Activated naive CD4-positive, alpha-beta T cell treated with anti-CD3 and anti-CD28 coated beads for 36 hours (primary cell): ENCODE results near the gene SLC5A11. TPM values are rescaled to one million over a fixed set of nuclear protein-coding genes. Genes with fewer than 3 reads are reported as not detected.

Experiments
- CTCF ChIA-PET: fragments of 350-600 bp; sonication (Branson Sonifier 250); formaldehyde crosslinking; loops from one replicate; lab custom pipeline; 2021; ENCODE audit warnings: antibody characterized with exemption; lab: Charles Lee
- DNase-seq: peaks from one replicate; pipeline ENCODE4 v3.0.0-alpha.2; 2020
- H3K27ac Mint-ChIP-seq: one replicate; pipeline ENCODE4 v1.8.0; 2021; ENCODE audit warnings: mild to moderate bottlenecking, mixed read lengths
- H3K27me3 Mint-ChIP-seq: one replicate; pipeline ENCODE4 v1.8.0; 2021; ENCODE audit warnings: low read depth, mixed read lengths
- H3K36me3 Mint-ChIP-seq: one replicate; pipeline ENCODE4 v1.8.0; 2021; ENCODE audit warnings: low read depth, mixed read lengths
- H3K4me1 Mint-ChIP-seq: one replicate; pipeline ENCODE4 v1.8.0; 2021; ENCODE audit warnings: low read depth, mixed read lengths
- H3K4me3 Mint-ChIP-seq: one replicate; pipeline ENCODE4 v1.8.0; 2021; ENCODE audit warnings: mild to moderate bottlenecking, moderate library complexity, mixed read lengths
- H3K9me3 Mint-ChIP-seq: one replicate; pipeline ENCODE4 v1.8.0; 2021; ENCODE audit warnings: mixed read lengths
- intact Hi-C: fragments of 100-400 bp; cut with micrococcal nuclease; formaldehyde crosslinking; loops from one replicate; pipeline ENCODE4 v1.15.1; 2023
- total RNA-seq, 2 experiments: library from RNA; stranded (reverse); gene quantifications; one replicate each; pipeline ENCODE4 v1.2.3, GENCODE V29; 2021

Gene SLC5A11
- total RNA-seq, 2 experiments from 2014 or later = not detected

DNA sequence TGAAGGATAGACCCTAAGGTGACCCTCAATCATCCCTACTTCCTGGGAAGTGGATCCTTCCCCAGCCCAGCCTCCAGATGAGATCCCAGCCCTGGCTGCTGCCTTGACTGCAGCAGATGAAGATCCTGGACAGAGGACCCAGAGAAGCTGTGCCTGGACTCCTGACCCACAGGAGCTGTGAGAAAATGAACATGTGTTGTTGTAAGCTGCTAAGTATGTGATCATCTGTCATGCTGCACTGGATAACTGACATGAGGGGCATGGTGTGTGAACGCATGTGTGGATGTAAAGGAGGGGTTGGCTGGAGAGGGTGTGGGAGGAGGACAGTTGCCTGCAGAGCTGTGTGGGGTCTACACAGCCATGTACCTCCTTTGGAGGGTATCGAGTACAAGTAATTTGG, 69.3 kb downstream of the SLC5A11 start:
- Mint-ChIP-seq H3K9me3 (no peaks in the 10 kb centered on the region), H3K27me3 (no peaks in the 10 kb centered on the region), H3K4me3 (no peak overlapping the region), H3K4me1 (no peaks in the 10 kb centered on the region), H3K27ac (no peak overlapping the region), H3K36me3 (peaks cover 5% of the 10 kb centered on the region)
- CTCF ChIA-PET = no interaction called here
- intact Hi-C loops = no loop called here
- no peak for DNase-seq

DNA sequence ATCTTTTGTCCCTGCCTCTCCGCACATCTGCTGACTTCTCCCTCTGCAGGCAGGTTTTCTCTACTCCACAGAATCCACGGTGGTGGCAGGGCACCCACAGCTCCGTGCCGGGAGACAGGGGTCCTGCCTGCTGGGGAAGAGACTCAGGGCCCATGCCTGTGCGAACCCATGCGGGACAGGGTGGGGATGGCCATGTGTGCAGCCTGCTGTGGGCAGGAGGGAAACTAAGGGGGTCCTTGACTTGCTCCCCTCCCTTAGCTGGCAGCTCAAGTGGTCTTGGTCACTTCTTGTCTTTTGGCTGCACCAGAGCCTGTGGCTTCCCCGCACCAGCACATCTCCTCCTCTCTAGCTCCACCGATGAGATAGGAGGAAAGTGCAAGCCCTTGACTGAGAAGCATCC, 69.8 kb downstream of the SLC5A11 start:
- intact Hi-C loops = no loop called here
- CTCF ChIA-PET = interaction anchor here (1.4 kb wide), 1 partner anchor 9 kb away, joined by 12 read pairs; no protein-coding TSS in a partner anchor
- H3K4me3 Mint-ChIP-seq = no peak overlapping the region
- no peaks in the 10 kb centered on the region for H3K27me3 Mint-ChIP-seq
- peaks cover 5% of the 10 kb centered on the region for H3K36me3 Mint-ChIP-seq
- no peaks in the 10 kb centered on the region for H3K4me1 Mint-ChIP-seq
- DNase-seq = no peak
- H3K27ac Mint-ChIP-seq = no peak overlapping the region
- no peaks in the 10 kb centered on the region for H3K9me3 Mint-ChIP-seq

GRCh38 chr16:24917236-24917635, 71.5 kb downstream of the SLC5A11 start:
- no peak for DNase-seq
- Mint-ChIP-seq H3K4me1 (no peaks in the 10 kb centered on the region), H3K27ac (no peak overlapping the region), H3K9me3 (no peaks in the 10 kb centered on the region), H3K27me3 (no peaks in the 10 kb centered on the region), H3K36me3 (peaks cover 10% of the 10 kb centered on the region), H3K4me3 (no peak overlapping the region)
- intact Hi-C loops = no loop called here
- CTCF ChIA-PET = no interaction called here

DNA sequence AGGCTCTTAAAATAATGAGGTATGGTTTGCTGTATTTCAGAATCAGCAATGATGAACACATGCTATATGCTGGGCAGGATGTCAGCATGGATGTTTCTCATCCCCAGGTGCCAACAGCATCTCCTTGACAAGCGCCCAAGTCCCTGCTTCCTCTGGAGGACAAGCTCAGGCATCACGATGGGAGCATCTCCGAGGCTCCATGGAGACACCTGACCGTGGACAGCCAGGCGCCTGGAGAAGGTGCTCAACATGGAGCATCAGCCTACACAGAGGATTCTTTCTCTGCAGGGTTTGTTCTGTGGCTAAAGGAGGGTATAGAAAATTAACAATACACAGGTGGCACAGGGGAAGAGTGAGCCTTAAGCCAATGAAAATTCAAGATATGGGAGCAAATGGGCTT, 72.1 kb downstream of the SLC5A11 start:
- DNase-seq = no peak
- Mint-ChIP-seq H3K9me3 (no peaks in the 10 kb centered on the region), H3K27me3 (no peaks in the 10 kb centered on the region), H3K4me3 (no peak overlapping the region), H3K27ac (no peak overlapping the region), H3K4me1 (no peaks in the 10 kb centered on the region), H3K36me3 (peaks cover 13% of the 10 kb centered on the region)
- intact Hi-C loops = no loop called here
- CTCF ChIA-PET = no interaction called here

- no peak for DNase-seq
- Mint-ChIP-seq H3K4me1 (no peaks in the 10 kb centered on the region), H3K36me3 (peaks cover 14% of the 10 kb centered on the region), H3K9me3 (no peaks in the 10 kb centered on the region), H3K27me3 (no peaks in the 10 kb centered on the region), H3K27ac (no peak overlapping the region), H3K4me3 (no peak overlapping the region)
- CTCF ChIA-PET = no interaction called here
- intact Hi-C loops = no loop called here
These were observed 72.9 kb downstream of the SLC5A11 start for GRCh38 chr16:24918641-24919040.

- Mint-ChIP-seq H3K27ac (no peak overlapping the region), H3K9me3 (no peaks in the 10 kb centered on the region), H3K27me3 (no peaks in the 10 kb centered on the region), H3K4me3 (no peak overlapping the region), H3K36me3 (peaks cover 14% of the 10 kb centered on the region), H3K4me1 (no peaks in the 10 kb centered on the region)
- intact Hi-C loops = no loop called here
- no peak for DNase-seq
- CTCF ChIA-PET = interaction anchor here (0.6 kb wide), 1 partner anchor 333 kb away, joined by 3 read pairs; no protein-coding TSS in a partner anchor
These were observed 73.8 kb downstream of the SLC5A11 start for GRCh38 chr16:24919536-24919935.

GRCh38 chr16:24920568-24920967, 74.8 kb downstream of the SLC5A11 start:
- Mint-ChIP-seq H3K4me3 (no peak overlapping the region), H3K27ac (no peak overlapping the region), H3K9me3 (no peaks in the 10 kb centered on the region), H3K27me3 (no peaks in the 10 kb centered on the region), H3K36me3 (peaks cover 14% of the 10 kb centered on the region), H3K4me1 (no peaks in the 10 kb centered on the region)
- intact Hi-C loops = no loop called here
- CTCF ChIA-PET = no interaction called here
- DNase-seq = no peak

DNA sequence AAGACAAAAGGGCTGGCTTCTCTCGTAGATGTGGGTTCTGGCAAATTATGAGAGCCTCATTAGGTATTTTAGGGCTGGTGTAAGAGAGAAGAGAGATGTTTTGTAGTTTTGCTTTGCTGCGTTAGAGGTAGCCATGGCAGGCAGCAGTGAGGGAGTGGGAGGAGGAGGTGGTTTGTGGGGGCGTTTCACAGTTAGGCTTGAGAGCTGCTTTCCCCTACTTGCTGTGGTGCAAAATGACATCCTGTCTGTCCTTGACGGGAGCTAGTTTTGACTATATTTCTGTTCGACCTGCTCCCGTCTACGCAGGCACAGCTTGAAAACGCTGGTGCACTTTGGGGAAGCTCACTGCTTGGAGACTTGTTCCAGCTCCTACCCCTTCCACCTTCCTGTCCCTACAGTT, 75.5 kb downstream of the SLC5A11 start:
- no peak overlapping the region for H3K4me3 Mint-ChIP-seq
- intact Hi-C loops = no loop called here

GRCh38 chr16:24925163-24925562, 79.4 kb downstream of the SLC5A11 start:
- DNase-seq = no peak
- Mint-ChIP-seq H3K4me3 (no peak overlapping the region), H3K27me3 (no peaks in the 10 kb centered on the region), H3K36me3 (peaks cover 18% of the 10 kb centered on the region), H3K4me1 (no peaks in the 10 kb centered on the region), H3K9me3 (no peaks in the 10 kb centered on the region), H3K27ac (no peak overlapping the region)
- CTCF ChIA-PET = no interaction called here
- intact Hi-C loops = no loop called here

More for the DNA sequence above, 75.5 kb downstream of the SLC5A11 start:
- Mint-ChIP-seq H3K27ac (no peak overlapping the region), H3K4me1 (no peaks in the 10 kb centered on the region), H3K9me3 (no peaks in the 10 kb centered on the region), H3K36me3 (peaks cover 14% of the 10 kb centered on the region), H3K27me3 (no peaks in the 10 kb centered on the region)
- CTCF ChIA-PET = no interaction called here
- DNase-seq = no peak

DNA sequence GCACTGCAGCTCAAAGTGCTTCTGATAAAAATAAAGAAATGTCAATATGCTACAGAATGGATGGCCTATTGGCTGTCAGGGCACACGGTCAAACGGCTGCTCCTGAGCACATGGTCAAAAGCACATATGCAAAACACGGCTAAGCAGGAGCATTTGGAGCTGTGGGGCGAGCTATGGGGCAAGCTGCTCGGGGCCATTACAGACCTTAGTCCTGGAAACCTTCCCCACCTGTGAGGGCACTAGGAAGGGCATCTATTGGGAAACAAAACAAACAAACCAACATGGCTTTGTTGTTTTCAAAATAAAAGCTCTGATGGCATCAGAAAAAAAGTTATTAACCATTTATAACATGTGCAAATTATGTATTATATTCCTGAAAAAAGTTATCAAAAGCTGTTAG, 83.6 kb downstream of the SLC5A11 start:
- CTCF ChIA-PET = no interaction called here
- intact Hi-C loops = no loop called here
- Mint-ChIP-seq H3K4me1 (no peaks in the 10 kb centered on the region), H3K9me3 (no peaks in the 10 kb centered on the region), H3K27ac (no peak overlapping the region), H3K27me3 (no peaks in the 10 kb centered on the region), H3K36me3 (peaks cover 14% of the 10 kb centered on the region), H3K4me3 (no peak overlapping the region)
- DNase-seq = no peak

- intact Hi-C loops = no loop called here
- H3K27me3 Mint-ChIP-seq = no peaks in the 10 kb centered on the region
- DNase-seq = no peak
These were observed 84.7 kb downstream of the SLC5A11 start for GRCh38 chr16:24930440-24930839.

DNA sequence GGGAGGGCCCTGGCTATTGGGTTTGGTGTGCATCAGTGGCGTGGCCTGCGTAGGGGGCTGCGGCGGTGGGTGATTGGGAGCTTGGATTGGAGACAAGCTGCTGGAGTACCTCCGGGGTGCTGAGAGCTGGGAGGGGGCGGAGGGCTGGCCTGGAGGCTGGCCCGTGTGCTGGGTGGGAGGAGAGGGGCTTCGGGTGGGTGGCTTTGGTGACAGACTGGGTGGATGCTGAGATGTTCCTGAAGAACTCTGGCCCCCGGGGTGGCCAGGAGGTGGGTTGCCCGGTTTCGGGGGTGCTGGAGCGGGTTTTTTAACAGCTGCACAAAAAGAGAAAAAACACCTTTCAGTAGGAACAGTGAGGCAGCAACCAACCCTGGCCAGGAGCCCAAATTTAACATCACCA, 85.3 kb downstream of the SLC5A11 start:
- Mint-ChIP-seq H3K27ac (no peak overlapping the region), H3K9me3 (no peaks in the 10 kb centered on the region), H3K36me3 (peaks cover 20% of the 10 kb centered on the region), H3K4me1 (no peaks in the 10 kb centered on the region), H3K4me3 (no peak overlapping the region), H3K27me3 (no peaks in the 10 kb centered on the region)
- CTCF ChIA-PET = no interaction called here
- intact Hi-C loops = no loop called here
- no peak for DNase-seq

More at GRCh38 chr16:24930440-24930839, 84.7 kb downstream of the SLC5A11 start:
- no peaks in the 10 kb centered on the region for H3K4me1 Mint-ChIP-seq
- H3K9me3 Mint-ChIP-seq = no peaks in the 10 kb centered on the region
- CTCF ChIA-PET = no interaction called here
- no peak overlapping the region for H3K4me3 Mint-ChIP-seq
- H3K36me3 Mint-ChIP-seq = peaks cover 17% of the 10 kb centered on the region
- H3K27ac Mint-ChIP-seq = no peak overlapping the region

DNA sequence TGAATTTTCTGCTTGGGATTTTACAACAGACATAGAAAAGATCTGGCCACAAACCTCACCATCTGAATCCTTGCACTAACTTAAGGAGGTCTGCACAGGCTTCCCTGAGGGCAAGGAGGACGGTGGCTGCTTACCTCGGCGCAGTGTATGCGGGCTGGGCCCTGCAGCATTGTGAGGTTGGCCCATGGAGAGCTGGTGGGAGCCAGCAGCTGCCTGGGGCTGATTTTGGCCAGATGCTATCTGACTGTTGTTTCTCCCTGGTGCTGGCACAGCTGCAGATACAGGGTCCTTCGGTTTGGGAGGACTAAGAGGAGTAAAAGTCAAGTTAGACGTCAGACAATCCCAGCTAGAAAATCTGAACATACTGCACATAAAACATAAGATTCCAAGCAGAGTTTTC, 89.6 kb downstream of the SLC5A11 start:
- no peak overlapping the region for H3K27ac Mint-ChIP-seq
- no peak overlapping the region for H3K4me3 Mint-ChIP-seq
- H3K36me3 Mint-ChIP-seq = peaks cover 17% of the 10 kb centered on the region
- no peaks in the 10 kb centered on the region for H3K4me1 Mint-ChIP-seq
- no peak for DNase-seq
- CTCF ChIA-PET = no interaction called here
- H3K9me3 Mint-ChIP-seq = no peaks in the 10 kb centered on the region
- intact Hi-C loops = no loop called here
- H3K27me3 Mint-ChIP-seq = no peaks in the 10 kb centered on the region

DNA sequence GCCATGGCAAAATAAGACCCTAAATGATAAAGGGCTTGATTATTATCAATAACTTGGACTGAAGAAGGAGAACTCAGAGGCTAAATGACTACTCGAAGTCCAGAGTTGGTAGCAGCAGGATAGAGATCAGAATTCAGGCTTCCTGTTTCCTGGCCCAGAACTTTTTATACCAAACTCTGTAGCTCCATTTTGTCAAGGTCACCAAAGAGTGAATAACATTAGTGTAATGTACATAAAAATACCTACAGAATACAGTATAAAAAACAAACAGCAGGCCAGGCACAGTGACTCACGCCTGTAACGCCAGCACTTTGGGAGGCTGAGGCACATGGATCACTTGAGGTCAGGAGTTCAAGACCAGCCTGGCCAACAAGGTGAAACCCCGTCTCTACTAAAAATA, 90.4 kb downstream of the SLC5A11 start:
- Mint-ChIP-seq H3K36me3 (peaks cover 19% of the 10 kb centered on the region), H3K9me3 (no peaks in the 10 kb centered on the region), H3K4me1 (no peaks in the 10 kb centered on the region), H3K27ac (no peak overlapping the region), H3K4me3 (no peak overlapping the region), H3K27me3 (no peaks in the 10 kb centered on the region)
- DNase-seq = no peak
- CTCF ChIA-PET = no interaction called here
- intact Hi-C loops = no loop called here
